D341Med (cell line): Measurements from ENCODE around the gene TICAM1.
"Not testable (repeated sequence)": the region's sequence is repeated elsewhere in the genome, so short reads cannot be mapped to it uniquely, and the experiment has no call there.

Experiments used
- DNase-seq: peaks from one replicate; pipeline ENCODE4 v3.0.0; 2012; ENCODE audit warnings: low spot score

TICAM1 gene

GRCh38 chr19:4844348-4845179 lies 13.1 kb upstream of the TICAM1 start:
- no peak for DNase-seq

- DNase-seq, result no peak
These were observed 12.1 kb upstream of the TICAM1 start for GRCh38 chr19:4843647-4843965.

GRCh38 chr19:4839192-4839591 lies 7.7 kb upstream of the TICAM1 start:
- DNase-seq, result no peak

GRCh38 chr19:4832776-4833175 lies 1.3 kb upstream of the TICAM1 start:
- no peak for DNase-seq

- not testable (repeated sequence) for DNase-seq
These were observed 448 bp upstream of the TICAM1 start for GRCh38 chr19:4831979-4832340.

- peak; percentile 27 for DNase-seq
These were observed 695 bp downstream of the TICAM1 start for GRCh38 chr19:4830768-4831265.

GRCh38 chr19:4830332-4830731 lies 1.2 kb downstream of the TICAM1 start:
- DNase-seq, result no peak

GRCh38 chr19:4829001-4829712 lies 2.4 kb downstream of the TICAM1 start:
- DNase-seq, result peak; percentile 47

GRCh38 chr19:4823577-4823976 lies 7.9 kb downstream of the TICAM1 start:
- DNase-seq, result no peak

GRCh38 chr19:4822354-4822753 lies 9.2 kb downstream of the TICAM1 start:
- not testable (repeated sequence) for DNase-seq

GRCh38 chr19:4821265-4821664 lies 10.2 kb downstream of the TICAM1 start:
- DNase-seq, result no peak

- no peak for DNase-seq
These were observed 13.8 kb downstream of the TICAM1 start for GRCh38 chr19:4817467-4818277.

GRCh38 chr19:4816950-4817278 lies 14.6 kb downstream of the TICAM1 start:
- DNase-seq, result no peak

- peak; percentile 36 for DNase-seq
These were observed 15.1 kb downstream of the TICAM1 start for GRCh38 chr19:4816202-4816949.

- peak; percentile 95 for DNase-seq
These were observed 15.9 kb downstream of the TICAM1 start for GRCh38 chr19:4815426-4816201.

- DNase-seq, result no peak
These were observed 16.7 kb downstream of the TICAM1 start for GRCh38 chr19:4814625-4815425.

- DNase-seq, result peak; percentile 83
These were observed 20.0 kb downstream of the TICAM1 start for GRCh38 chr19:4811328-4812131.

- DNase-seq, result no peak
These were observed 24.3 kb downstream of the TICAM1 start for GRCh38 chr19:4807188-4807587.

GRCh38 chr19:4806384-4806783 lies 25.1 kb downstream of the TICAM1 start:
- no peak for DNase-seq
